ENCODE measurements around the gene SFXN5.

Gene SFXN5

DNA sequence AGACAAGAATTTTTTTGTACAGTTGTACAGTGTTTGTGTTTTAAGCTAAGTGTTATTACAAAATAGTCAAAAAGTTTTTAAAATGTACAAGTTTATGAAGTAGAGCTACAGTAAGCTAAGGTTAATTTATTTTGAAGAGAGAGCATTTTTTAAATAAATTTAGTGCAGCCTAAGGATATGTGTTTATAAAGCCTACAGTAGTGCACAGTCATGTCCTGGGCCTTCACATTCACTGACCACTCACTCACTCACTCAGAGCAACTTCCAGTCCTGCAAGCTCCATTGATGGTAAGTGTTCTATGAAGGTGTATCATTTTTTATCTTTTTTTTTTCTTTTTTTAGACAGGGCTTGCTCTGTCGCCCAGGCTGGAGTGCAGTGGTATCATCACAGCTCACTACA lies 44.2 kb downstream of the SFXN5 start:
- Histone ChIP-seq H3K36me3 (ENCODE audit: control insufficient read depth, insufficient read depth, low read length) (peaks cover 3% of the 10 kb centered on the region), H3K79me2 (ENCODE audit: control insufficient read depth, insufficient read depth, low read length) (no peaks in the 10 kb centered on the region), H3K27me3 (ENCODE audit: insufficient read depth, low read length, poor library complexity) (no peaks in the 10 kb centered on the region), H4K5ac (ENCODE audit: low read length) (no peak overlapping the region), H3K4ac (ENCODE audit: low read depth, low read length) (no peak overlapping the region), H3K4me3 (ENCODE audit: low read length) (no peak overlapping the region), H4K8ac (ENCODE audit: low read depth, low read length) (no peak overlapping the region), H3K56ac (ENCODE audit: low read length) (no peak overlapping the region), H3K4me1 (ENCODE audit: control insufficient read depth, low read depth, low read length) (no peaks in the 10 kb centered on the region), H3K79me1 (ENCODE audit: low read length) (peaks cover 1% of the 10 kb centered on the region), H3K4me2 (ENCODE audit: low read length) (no peak overlapping the region), H3K9ac (ENCODE audit: low read length) (no peak overlapping the region), H3K23ac (ENCODE audit: low read length) (no peak overlapping the region), H2BK120ac (ENCODE audit: low read depth, low read length) (no peak overlapping the region), H2BK15ac (replicated peaks; ENCODE audit: low read depth) (no peak overlapping the region), H2BK5ac (ENCODE audit: low read length) (no peak overlapping the region), H3K27ac (ENCODE audit: low read depth, low read length) (no peak overlapping the region), H2AK5ac (ENCODE audit: low read length) (no peak overlapping the region), H3K18ac (ENCODE audit: low read length) (no peak overlapping the region)
- WGBS (ENCODE audit: extremely low coverage, insufficient coverage, low lambda C conversion rate) = no CpG with 5 or more reads among the region's 1 CpG
- no peak for DNase-seq

DNA sequence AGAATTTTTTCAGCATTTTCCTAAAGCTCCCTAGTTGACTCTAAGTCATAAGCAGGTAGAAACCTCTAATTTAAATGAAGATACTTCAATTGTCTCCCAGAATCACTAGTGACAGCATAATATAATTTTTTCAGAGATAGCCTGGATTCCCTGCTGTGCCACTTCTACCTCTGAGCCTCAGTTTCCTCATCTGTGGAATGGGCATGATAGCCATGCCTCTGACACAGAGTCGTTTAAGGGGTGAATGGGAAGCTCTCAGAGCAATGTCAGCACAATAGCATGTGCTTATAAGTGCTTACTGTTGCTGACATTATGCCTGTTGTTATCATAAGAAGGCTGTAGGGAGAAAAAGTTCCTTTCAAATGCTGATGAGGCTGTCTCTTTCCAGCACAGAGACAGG lies 48.0 kb downstream of the SFXN5 start:
- Histone ChIP-seq H3K23ac (ENCODE audit: low read length) (no peak overlapping the region), H3K4ac (ENCODE audit: low read depth, low read length) (no peak overlapping the region), H3K79me2 (ENCODE audit: control insufficient read depth, insufficient read depth, low read length) (no peaks in the 10 kb centered on the region), H2BK5ac (ENCODE audit: low read length) (no peak overlapping the region), H2BK15ac (replicated peaks; ENCODE audit: low read depth) (no peak overlapping the region), H3K18ac (ENCODE audit: low read length) (no peak overlapping the region), H3K4me1 (ENCODE audit: control insufficient read depth, low read depth, low read length) (no peaks in the 10 kb centered on the region), H3K27ac (ENCODE audit: low read depth, low read length) (no peak overlapping the region), H3K4me3 (ENCODE audit: low read length) (no peak overlapping the region), H3K27me3 (ENCODE audit: insufficient read depth, low read length, poor library complexity) (no peaks in the 10 kb centered on the region), H4K5ac (ENCODE audit: low read length) (no peak overlapping the region), H3K56ac (ENCODE audit: low read length) (no peak overlapping the region), H3K4me2 (ENCODE audit: low read length) (no peak overlapping the region), H3K36me3 (ENCODE audit: control insufficient read depth, insufficient read depth, low read length) (peaks cover 5% of the 10 kb centered on the region), H4K8ac (ENCODE audit: low read depth, low read length) (no peak overlapping the region), H3K79me1 (ENCODE audit: low read length) (no peaks in the 10 kb centered on the region), H2BK120ac (ENCODE audit: low read depth, low read length) (no peak overlapping the region), H3K9ac (ENCODE audit: low read length) (no peak overlapping the region), H2AK5ac (ENCODE audit: low read length) (no peak overlapping the region)
- no CpG with 5 or more reads among the region's 1 CpG for WGBS (ENCODE audit: extremely low coverage, insufficient coverage, low lambda C conversion rate)
- DNase-seq = no peak

DNA sequence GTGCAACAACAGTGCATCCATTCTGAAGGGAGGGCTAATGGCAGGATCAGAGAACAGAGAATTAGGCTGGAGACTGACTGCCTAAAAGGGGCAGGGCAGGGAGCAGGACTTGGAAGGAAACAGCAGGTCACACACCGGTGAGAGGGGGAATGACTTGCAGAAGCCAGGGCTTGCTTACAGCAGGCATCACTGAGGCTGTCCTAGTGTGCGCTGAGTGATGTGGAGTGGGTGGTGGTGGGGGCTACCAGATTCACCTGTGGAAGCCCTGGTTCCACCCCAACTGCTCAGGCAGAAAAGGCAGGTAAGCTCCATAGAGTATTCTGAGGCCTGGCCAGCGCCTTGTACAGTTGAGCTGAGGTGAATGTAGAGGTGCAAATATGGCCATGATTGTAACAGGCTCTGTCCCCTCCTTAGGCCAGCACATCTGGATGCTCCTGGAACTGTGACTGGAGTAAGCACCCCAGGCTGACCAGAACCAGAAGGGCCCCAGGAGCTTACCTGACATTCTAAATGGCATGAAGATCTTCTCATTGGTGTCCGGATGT lies 49.4 kb downstream of the SFXN5 start:
- no CpG with 5 or more reads among the region's 4 CpGs for WGBS (ENCODE audit: extremely low coverage, insufficient coverage, low lambda C conversion rate)
- Histone ChIP-seq H3K79me1 (ENCODE audit: low read length) (no peaks in the 10 kb centered on the region), H3K36me3 (ENCODE audit: control insufficient read depth, insufficient read depth, low read length) (peaks cover 5% of the 10 kb centered on the region), H3K4me2 (ENCODE audit: low read length) (no peak overlapping the region), H2AK5ac (ENCODE audit: low read length) (no peak overlapping the region), H3K23ac (ENCODE audit: low read length) (no peak overlapping the region), H3K4me3 (ENCODE audit: low read length) (no peak overlapping the region), H3K18ac (ENCODE audit: low read length) (no peak overlapping the region), H3K4me1 (ENCODE audit: control insufficient read depth, low read depth, low read length) (no peaks in the 10 kb centered on the region), H2BK5ac (ENCODE audit: low read length) (no peak overlapping the region), H4K5ac (ENCODE audit: low read length) (no peak overlapping the region), H3K56ac (ENCODE audit: low read length) (no peak overlapping the region), H3K4ac (ENCODE audit: low read depth, low read length) (no peak overlapping the region), H2BK15ac (replicated peaks; ENCODE audit: low read depth) (no peak overlapping the region), H3K9ac (ENCODE audit: low read length) (no peak overlapping the region), H3K27me3 (ENCODE audit: insufficient read depth, low read length, poor library complexity) (no peaks in the 10 kb centered on the region), H4K8ac (ENCODE audit: low read depth, low read length) (no peak overlapping the region), H3K79me2 (ENCODE audit: control insufficient read depth, insufficient read depth, low read length) (no peaks in the 10 kb centered on the region), H3K27ac (ENCODE audit: low read depth, low read length) (no peak overlapping the region), H2BK120ac (ENCODE audit: low read depth, low read length) (no peak overlapping the region)
- no peak for DNase-seq

DNA sequence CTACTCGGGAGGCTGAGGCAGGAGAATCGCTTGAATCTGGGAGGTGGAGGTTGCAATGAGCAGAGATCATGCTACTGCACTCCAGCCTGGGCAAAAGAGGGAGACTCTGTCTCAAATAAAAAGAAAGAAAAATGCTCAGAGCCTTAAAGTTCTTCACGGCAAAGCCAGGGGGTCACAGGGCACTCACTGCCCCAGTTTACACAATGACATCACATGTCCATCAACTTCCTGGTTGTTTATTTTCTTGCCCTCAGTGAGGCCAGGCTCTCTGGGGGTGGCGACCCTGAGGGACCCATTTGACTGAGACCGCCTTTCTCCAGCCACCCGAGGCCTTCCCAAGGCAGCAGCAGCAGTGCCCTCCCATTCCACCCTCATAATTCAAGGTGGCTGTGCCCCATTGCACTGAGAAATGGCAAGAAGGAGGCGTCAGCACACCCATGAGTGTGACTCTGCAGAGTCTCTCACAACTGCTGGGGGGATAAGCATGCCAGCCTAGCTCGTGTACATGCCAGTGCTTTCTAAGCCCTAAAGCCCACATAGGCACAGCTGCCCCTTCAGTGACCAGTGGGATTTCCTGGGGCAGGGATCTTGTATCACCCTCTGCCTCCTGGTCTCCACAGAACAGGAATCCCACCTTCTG lies 50.0 kb downstream of the SFXN5 start:
- Histone ChIP-seq H3K4ac (ENCODE audit: low read depth, low read length) (no peak overlapping the region), H2BK5ac (ENCODE audit: low read length) (no peak overlapping the region), H3K23ac (ENCODE audit: low read length) (no peak overlapping the region), H4K8ac (ENCODE audit: low read depth, low read length) (no peak overlapping the region), H3K36me3 (ENCODE audit: control insufficient read depth, insufficient read depth, low read length) (peaks cover 5% of the 10 kb centered on the region), H3K4me1 (ENCODE audit: control insufficient read depth, low read depth, low read length) (no peaks in the 10 kb centered on the region), H3K4me3 (ENCODE audit: low read length) (no peak overlapping the region), H2BK15ac (replicated peaks; ENCODE audit: low read depth) (no peak overlapping the region), H3K27me3 (ENCODE audit: insufficient read depth, low read length, poor library complexity) (no peaks in the 10 kb centered on the region), H2AK5ac (ENCODE audit: low read length) (no peak overlapping the region), H2BK120ac (ENCODE audit: low read depth, low read length) (no peak overlapping the region), H4K5ac (ENCODE audit: low read length) (no peak overlapping the region), H3K27ac (ENCODE audit: low read depth, low read length) (no peak overlapping the region), H3K4me2 (ENCODE audit: low read length) (no peak overlapping the region), H3K18ac (ENCODE audit: low read length) (no peak overlapping the region), H3K56ac (ENCODE audit: low read length) (no peak overlapping the region), H3K79me1 (ENCODE audit: low read length) (no peaks in the 10 kb centered on the region), H3K79me2 (ENCODE audit: control insufficient read depth, insufficient read depth, low read length) (no peaks in the 10 kb centered on the region), H3K9ac (ENCODE audit: low read length) (no peak overlapping the region)
- no peak for DNase-seq
- no CpG with 5 or more reads among the region's 8 CpGs for WGBS (ENCODE audit: extremely low coverage, insufficient coverage, low lambda C conversion rate)

DNA sequence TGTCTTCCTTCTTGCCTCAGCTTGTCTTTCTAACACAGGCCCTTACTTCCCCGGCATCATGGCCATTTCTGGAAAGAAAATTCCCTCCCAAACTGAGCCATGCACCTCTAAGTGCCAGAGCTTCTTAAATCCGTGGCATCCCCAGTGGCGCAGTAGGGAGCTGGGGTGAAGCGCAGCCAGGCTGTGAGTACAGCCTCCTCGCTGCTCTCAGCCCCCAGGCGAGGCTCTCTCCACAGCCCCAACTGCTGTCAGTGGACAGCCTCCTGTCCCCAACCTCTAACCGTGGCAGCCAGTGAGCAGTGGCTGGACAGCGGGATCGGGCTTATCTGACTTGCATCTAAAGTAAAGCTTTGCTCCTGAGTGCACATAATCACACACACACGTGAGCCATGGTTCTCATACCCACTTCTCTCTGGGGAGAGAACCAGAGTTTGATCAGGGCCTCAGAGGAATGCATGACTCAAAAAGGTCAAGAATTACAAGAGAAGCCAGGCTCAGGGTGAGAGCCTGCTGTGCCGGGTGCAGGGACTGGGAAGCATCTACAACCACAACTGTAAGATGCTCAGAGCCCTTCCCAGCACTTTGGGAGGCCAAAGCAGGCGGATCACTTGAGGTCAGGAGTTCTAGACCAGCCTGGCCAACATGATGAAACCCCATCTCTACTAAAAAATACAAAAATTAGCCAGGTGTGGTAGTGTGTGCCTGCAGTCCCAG lies 50.7 kb downstream of the SFXN5 start:
- Histone ChIP-seq H3K56ac (ENCODE audit: low read length) (no peak overlapping the region), H3K4ac (ENCODE audit: low read depth, low read length) (no peak overlapping the region), H4K8ac (ENCODE audit: low read depth, low read length) (no peak overlapping the region), H3K79me1 (ENCODE audit: low read length) (no peaks in the 10 kb centered on the region), H2AK5ac (ENCODE audit: low read length) (no peak overlapping the region), H2BK120ac (ENCODE audit: low read depth, low read length) (no peak overlapping the region), H3K79me2 (ENCODE audit: control insufficient read depth, insufficient read depth, low read length) (no peaks in the 10 kb centered on the region), H4K5ac (ENCODE audit: low read length) (no peak overlapping the region), H3K36me3 (ENCODE audit: control insufficient read depth, insufficient read depth, low read length) (peaks cover 5% of the 10 kb centered on the region), H3K4me2 (ENCODE audit: low read length) (no peak overlapping the region), H3K23ac (ENCODE audit: low read length) (no peak overlapping the region), H3K18ac (ENCODE audit: low read length) (no peak overlapping the region), H3K9ac (ENCODE audit: low read length) (no peak overlapping the region), H3K4me3 (ENCODE audit: low read length) (no peak overlapping the region), H3K27me3 (ENCODE audit: insufficient read depth, low read length, poor library complexity) (no peaks in the 10 kb centered on the region), H2BK15ac (replicated peaks; ENCODE audit: low read depth) (no peak overlapping the region), H3K27ac (ENCODE audit: low read depth, low read length) (no peak overlapping the region), H2BK5ac (ENCODE audit: low read length) (no peak overlapping the region), H3K4me1 (ENCODE audit: control insufficient read depth, low read depth, low read length) (no peaks in the 10 kb centered on the region)
- WGBS (ENCODE audit: extremely low coverage, insufficient coverage, low lambda C conversion rate) = no CpG with 5 or more reads among the region's 12 CpGs
- peak; percentile 9 for DNase-seq

Data from mesendoderm (in vitro differentiated cells).